Stomach (tissue), 4 donors: ENCODE data around the gene RIPOR3.

ENCODE experiments used
- CTCF ChIP-seq, 7 experiments: fragments of 450-650 bp in 4 of 7; fragments of 200-600 bp in 3 of 7; sonication (generic) in 3 of 7; IDR thresholded peaks; one replicate each; pipeline ENCODE4 v1.5.1; 2016 to 2019; ENCODE audit warnings: antibody characterized with exemption in 7 of 7, control low read depth in 2 of 7, mild to moderate bottlenecking in 1 of 7
- POLR2A ChIP-seq, 4 donors: fragments of 450-650 bp; IDR thresholded peaks; one replicate each; pipeline ENCODE4 v1.6.1; 2016; ENCODE audit warnings: antibody characterized with exemption in 4 of 4, control low read depth in 2 of 4, mild to moderate bottlenecking in 1 of 4, moderate library complexity in 1 of 4
- POLR2AphosphoS5 ChIP-seq, 3 donors: sonication (generic); formaldehyde crosslinking; IDR thresholded peaks; one replicate each; pipeline ENCODE4 v1.6.1; 2016; ENCODE audit warnings: antibody characterized with exemption in 3 of 3

DNA sequence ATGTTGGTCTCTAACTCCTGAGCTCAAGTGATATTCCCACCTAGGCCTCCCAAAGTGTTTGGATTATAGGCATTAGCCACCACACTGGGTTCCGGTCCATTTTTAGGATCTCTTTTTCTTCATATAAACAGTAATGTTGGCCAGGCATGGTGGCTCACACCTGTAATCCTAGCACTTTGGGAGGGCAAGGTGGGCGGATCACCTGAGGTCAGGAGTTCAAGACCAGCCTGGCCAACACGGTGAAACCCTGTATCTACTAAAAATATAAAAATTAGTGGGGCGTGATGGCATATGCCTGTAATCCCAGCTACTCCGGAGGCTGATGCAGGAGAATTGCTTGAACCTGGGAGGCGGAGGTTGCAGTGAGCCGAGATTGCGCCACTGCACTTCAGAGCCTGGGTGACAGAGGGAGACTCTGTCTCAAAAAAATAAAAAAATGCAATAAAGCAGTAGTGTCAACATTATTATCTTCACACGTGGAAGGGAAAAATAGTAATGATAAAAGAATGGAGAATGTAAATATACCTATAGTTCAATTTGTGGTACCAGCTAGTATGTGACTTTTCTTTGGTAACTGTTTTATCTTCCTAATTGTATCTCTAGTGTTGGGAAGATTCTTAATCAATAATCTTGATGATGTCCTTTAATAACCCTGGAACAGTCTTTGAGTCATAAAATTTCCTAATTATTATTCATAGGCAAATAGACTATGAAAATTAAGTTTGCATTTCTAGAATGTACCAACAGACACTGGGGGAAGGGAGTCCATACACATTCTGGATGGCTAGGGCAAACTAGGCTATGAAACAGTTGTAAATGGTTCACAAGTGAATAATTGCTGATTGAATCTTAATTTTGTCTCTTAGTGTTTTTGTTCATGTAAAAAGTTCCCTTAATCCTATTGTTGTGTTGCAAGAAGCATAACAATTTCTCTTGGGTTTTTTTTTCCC is 43.7 kb upstream of the RIPOR3 start:
- TF ChIP-seq CTCF (IDR thresholded peaks at IDR 0.05), result no peak
- no peak for TF ChIP-seq POLR2A (IDR thresholded peaks at IDR 0.05)
- TF ChIP-seq POLR2AphosphoS5 (IDR thresholded peaks at IDR 0.05), result peak in 1 of 3 donors; percentile 21
